ENCODE measurements around the gene POLE. TPM values are rescaled to one million over a fixed set of nuclear protein-coding genes. Genes with fewer than 3 reads are reported as not detected.

Gene POLE
- total and polyA plus RNA-seq, 2 donors from 2014 or later, result 5.3 to 23.0 TPM

- H3K9me3 ChIP-seq (ENCODE audit: control insufficient read depth in 2 of 3, insufficient read depth in 1 of 3, low read length in 3 of 3), result peaks cover 0 to 5% (median 0%) of the 10 kb centered on the region in 3 donors
- TF ChIP-seq CTCF (IDR thresholded peaks at IDR 0.05; ENCODE audit: borderline replicate concordance, extremely low read depth, insufficient read depth), result no peak
- H3K36me3 ChIP-seq (ENCODE audit: control insufficient read depth in 2 of 3, insufficient read depth in 3 of 3, low read length in 3 of 3), result no peaks in the 10 kb centered on the region
- peak; percentile 52 to 80 (median 56) for DNase-seq
- no peak overlapping the region for H3K27ac ChIP-seq (ENCODE audit: low read depth in 2 of 2, low read length in 2 of 2)
- no peak overlapping the region for H3K4me3 ChIP-seq (ENCODE audit: low read length in 3 of 3)
- peaks cover 9% of the 10 kb centered on the region for H3K27me3 ChIP-seq (ENCODE audit: control insufficient read depth, insufficient read depth, low read length)
- H3K4me1 ChIP-seq (ENCODE audit: control insufficient read depth in 2 of 3, insufficient read depth in 2 of 3, low read depth in 1 of 3, low read length in 3 of 3), result peaks cover 0 to 3% (median 3%) of the 10 kb centered on the region in 3 donors
- intact Hi-C loops (cut with DNase I), result loop anchor here (10.0 kb wide), 1 partner anchor 203 kb away; no protein-coding TSS in a partner anchor
- no peak overlapping the region for H3K9ac ChIP-seq (ENCODE audit: low read length in 3 of 3)
- FAIRE-seq, result no peak
Measured at GRCh38 chr12:132617822-132618682, 69.1 kb downstream of the POLE start.

- Histone ChIP-seq H3K36me3 (ENCODE audit: control insufficient read depth in 2 of 3, insufficient read depth in 3 of 3, low read length in 3 of 3) (no peaks in the 10 kb centered on the region), H3K9ac (ENCODE audit: low read length in 3 of 3) (no peak overlapping the region), H3K4me1 (ENCODE audit: control insufficient read depth in 2 of 3, insufficient read depth in 2 of 3, low read depth in 1 of 3, low read length in 3 of 3) (peaks cover 0 to under 1% (median 0%) of the 10 kb centered on the region in 3 donors), H3K27me3 (ENCODE audit: control insufficient read depth, insufficient read depth, low read length) (peaks cover 9% of the 10 kb centered on the region), H3K27ac (ENCODE audit: low read depth in 2 of 2, low read length in 2 of 2) (no peak overlapping the region), H3K4me3 (ENCODE audit: low read length in 3 of 3) (no peak overlapping the region), H3K9me3 (ENCODE audit: control insufficient read depth in 2 of 3, insufficient read depth in 1 of 3, low read length in 3 of 3) (peaks cover 0 to 5% (median 0%) of the 10 kb centered on the region in 3 donors)
- TF ChIP-seq CTCF (IDR thresholded peaks at IDR 0.05; ENCODE audit: borderline replicate concordance, extremely low read depth, insufficient read depth), result no peak
- intact Hi-C loops (cut with DNase I), result loop anchor here (10.0 kb wide), 1 partner anchor 202 kb away; no protein-coding TSS in a partner anchor
- FAIRE-seq (no peak), DNase-seq (no peak)
Measured at GRCh38 chr12:132617135-132617701, 69.9 kb downstream of the POLE start.

- peak in 1 of 5 donors; percentile 37 for DNase-seq
- peaks cover 0 to 14% (median 0%) of the 10 kb centered on the region in 3 donors for H3K9me3 ChIP-seq (ENCODE audit: control insufficient read depth in 2 of 3, insufficient read depth in 1 of 3, low read length in 3 of 3)
- no peak overlapping the region for H3K4me3 ChIP-seq (ENCODE audit: low read length in 3 of 3)
- H3K27ac ChIP-seq (ENCODE audit: low read depth in 2 of 2, low read length in 2 of 2), result no peak overlapping the region
- peaks cover 9% of the 10 kb centered on the region for H3K27me3 ChIP-seq (ENCODE audit: control insufficient read depth, insufficient read depth, low read length)
- TF ChIP-seq CTCF (IDR thresholded peaks at IDR 0.05; ENCODE audit: borderline replicate concordance, extremely low read depth, insufficient read depth), result no peak
- no peak for FAIRE-seq
- H3K36me3 ChIP-seq (ENCODE audit: control insufficient read depth in 2 of 3, insufficient read depth in 3 of 3, low read length in 3 of 3), result no peaks in the 10 kb centered on the region
- H3K4me1 ChIP-seq (ENCODE audit: control insufficient read depth in 2 of 3, insufficient read depth in 2 of 3, low read depth in 1 of 3, low read length in 3 of 3), result no peaks in the 10 kb centered on the region
- intact Hi-C loops (cut with DNase I), result loop anchor here (10.0 kb wide), 1 partner anchor 201 kb away; no protein-coding TSS in a partner anchor
- no peak overlapping the region for H3K9ac ChIP-seq (ENCODE audit: low read length in 3 of 3)
Measured at GRCh38 chr12:132615579-132616038, 71.5 kb downstream of the POLE start.

Measured in kidney (tissue), 14 donors.